Measurements from ENCODE around the gene TNFRSF14.

DNA sequence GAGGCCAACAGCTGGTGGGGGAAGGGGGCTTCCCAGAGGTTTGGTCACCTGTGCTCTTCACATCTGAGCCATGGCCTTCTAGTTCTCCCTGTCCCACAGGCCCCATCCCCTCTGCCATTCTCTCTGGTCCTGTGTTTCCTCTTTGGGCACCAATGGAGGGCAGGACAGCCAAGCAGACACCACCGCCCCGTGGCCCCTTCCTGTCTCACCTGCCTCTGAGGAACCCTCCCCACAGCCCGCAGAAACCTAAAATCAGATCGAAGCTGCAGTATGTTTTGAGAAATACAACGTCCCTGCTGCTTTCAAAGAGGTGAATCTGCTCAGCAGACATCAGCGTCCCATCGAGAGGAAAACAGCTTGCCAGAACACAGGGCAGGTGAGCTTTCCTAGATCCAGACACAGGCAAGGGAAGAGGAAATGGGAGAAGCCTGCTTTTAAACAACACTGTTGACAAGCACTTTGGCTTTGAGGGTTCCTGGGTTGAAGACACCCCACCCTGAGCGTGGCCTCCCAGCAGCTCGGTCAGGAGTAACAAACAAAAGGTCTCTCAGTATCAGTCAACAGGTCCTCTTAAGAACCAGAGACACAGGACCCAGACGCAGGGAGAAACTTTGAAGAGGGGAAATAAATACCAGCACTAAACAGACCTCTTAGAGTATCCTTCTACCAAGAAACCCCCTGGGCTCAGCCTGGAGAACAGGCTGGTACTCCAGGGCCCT is 32.1 kb upstream of the TNFRSF14 start:
- TF ChIP-seq CTCF (IDR thresholded peaks at IDR 0.05) (no peak), POLR2A (IDR thresholded peaks at IDR 0.05) (no peak), EP300 (IDR thresholded peaks at IDR 0.05) (no peak)
